H4 (cell line): ENCODE results near the gene PCP2. TPM values are rescaled to one million over a fixed set of nuclear protein-coding genes. Genes with fewer than 3 reads are reported as not detected.
"Not testable (repeated sequence)": the region's sequence is repeated elsewhere in the genome, so short reads cannot be mapped to it uniquely, and the experiment has no call there.

Experiments used
- DNase-seq: peaks from one replicate; pipeline ENCODE4 v3.0.0-alpha.2; 2015; ENCODE audit warnings: low spot score
- total RNA-seq: library from RNA; depleted of rRNA; stranded (reverse); fragments of >200 nt; shearing (Covaris generic); gene quantifications from 2 replicates; pipeline ENCODE4 v1.2.3, GENCODE V29; 2014

The PCP2 gene
- total RNA-seq, 1 experiment from 2014 or later: not detected

GRCh38 chr19:7661744-7662538, 28.4 kb upstream of the PCP2 start:
- no peak for DNase-seq

GRCh38 chr19:7658219-7658686, 24.7 kb upstream of the PCP2 start:
- DNase-seq: no peak

GRCh38 chr19:7657131-7657751, 23.7 kb upstream of the PCP2 start:
- DNase-seq: peak; percentile 39

GRCh38 chr19:7655581-7655980, 22.1 kb upstream of the PCP2 start:
- no peak for DNase-seq

- DNase-seq: no peak
Measured at GRCh38 chr19:7654401-7654800, 20.9 kb upstream of the PCP2 start.

GRCh38 chr19:7652061-7652641, 18.6 kb upstream of the PCP2 start:
- DNase-seq: peak; percentile 87

- DNase-seq: no peak
Measured at GRCh38 chr19:7650148-7650547, 16.6 kb upstream of the PCP2 start.

GRCh38 chr19:7648265-7649014, 14.9 kb upstream of the PCP2 start:
- DNase-seq: no peak

GRCh38 chr19:7647156-7647555, 13.6 kb upstream of the PCP2 start:
- DNase-seq: no peak

- no peak for DNase-seq
Measured at GRCh38 chr19:7646426-7646700, 12.8 kb upstream of the PCP2 start.

GRCh38 chr19:7645656-7646425, 12.3 kb upstream of the PCP2 start:
- DNase-seq: no peak

GRCh38 chr19:7645163-7645562, 11.6 kb upstream of the PCP2 start:
- no peak for DNase-seq

- DNase-seq: no peak
Measured at GRCh38 chr19:7644550-7644877, 11.0 kb upstream of the PCP2 start.

GRCh38 chr19:7643629-7644549, 10.4 kb upstream of the PCP2 start:
- not testable (repeated sequence) for DNase-seq

GRCh38 chr19:7643031-7643415, 9.5 kb upstream of the PCP2 start:
- no peak for DNase-seq

GRCh38 chr19:7642295-7643030, 8.9 kb upstream of the PCP2 start:
- DNase-seq: no peak

GRCh38 chr19:7641290-7642276, 8.1 kb upstream of the PCP2 start:
- no peak for DNase-seq

GRCh38 chr19:7640803-7641202, 7.3 kb upstream of the PCP2 start:
- no peak for DNase-seq

- no peak for DNase-seq
Measured at GRCh38 chr19:7639863-7640348, 6.4 kb upstream of the PCP2 start.
